GM19193 (cell line): ENCODE data around the gene ALAS1.

Source experiments
- POLR2A ChIP-seq: IDR thresholded peaks from 4 replicates; pipeline ENCODE4 v1.6.1; 2011; ENCODE audit not compliant: insufficient read depth, insufficient read length; ENCODE audit errors: extremely low read depth

The ALAS1 gene

GRCh38 chr3:52262447-52262846 is 64.5 kb downstream of the ALAS1 start:
- TF ChIP-seq POLR2A = no peak
